A549 (cell line): ENCODE data around the gene CBX4.

Source experiments
- CBX2 ChIP-seq: fragments of 200-600 bp; sonication (generic); IDR thresholded peaks from 2 replicates; pipeline ENCODE4 v1.6.1; 2016; ENCODE audit warnings: low read depth, mild to moderate bottlenecking, borderline replicate concordance
- CHD4 ChIP-seq: fragments of 200-600 bp; sonication (generic); IDR thresholded peaks from 2 replicates; pipeline ENCODE4 v1.6.1; 2016; ENCODE audit warnings: antibody characterized with exemption, mild to moderate bottlenecking, borderline replicate concordance
- HOXB13 ChIP-seq: fragments of 250-450 bp; sonication (Bioruptor Pico); IDR thresholded peaks from 2 replicates; pipeline ENCODE4 v1.5.0; 2020; ENCODE audit warnings: low read depth, mild to moderate bottlenecking, moderate library complexity
- RNF2 ChIP-seq: fragments of 200-600 bp; sonication (generic); IDR thresholded peaks from 2 replicates; pipeline ENCODE4 v1.6.1; 2016; ENCODE audit warnings: low read depth, mild to moderate bottlenecking, antibody characterized with exemption, moderate library complexity, borderline replicate concordance
- TF ChIP-seq, protein P1 (sequence below): fragments of 200-600 bp; sonication (generic); IDR thresholded peaks from 2 replicates; pipeline ENCODE4 v1.6.1; 2016; ENCODE audit warnings: antibody characterized with exemption, mild to moderate bottlenecking, moderate library complexity
- TF ChIP-seq, protein P2 (sequence below): fragments of >200 bp; sonication (Bioruptor Twin); formaldehyde crosslinking; IDR thresholded peaks from 3 replicates; pipeline ENCODE4 v1.5.1; 2016
- TF ChIP-seq, protein P3 (sequence below): fragments of 250-450 bp; sonication (Bioruptor Pico); IDR thresholded peaks from 2 replicates; pipeline ENCODE4 v1.5.0; 2020; ENCODE audit warnings: low read depth, mild to moderate bottlenecking, moderate library complexity
- TF ChIP-seq, protein P4 (sequence below): fragments of 450-650 bp; IDR thresholded peaks from 2 replicates; pipeline ENCODE4 v1.6.1; 2014; ENCODE audit warnings: antibody characterized with exemption

DNA sequence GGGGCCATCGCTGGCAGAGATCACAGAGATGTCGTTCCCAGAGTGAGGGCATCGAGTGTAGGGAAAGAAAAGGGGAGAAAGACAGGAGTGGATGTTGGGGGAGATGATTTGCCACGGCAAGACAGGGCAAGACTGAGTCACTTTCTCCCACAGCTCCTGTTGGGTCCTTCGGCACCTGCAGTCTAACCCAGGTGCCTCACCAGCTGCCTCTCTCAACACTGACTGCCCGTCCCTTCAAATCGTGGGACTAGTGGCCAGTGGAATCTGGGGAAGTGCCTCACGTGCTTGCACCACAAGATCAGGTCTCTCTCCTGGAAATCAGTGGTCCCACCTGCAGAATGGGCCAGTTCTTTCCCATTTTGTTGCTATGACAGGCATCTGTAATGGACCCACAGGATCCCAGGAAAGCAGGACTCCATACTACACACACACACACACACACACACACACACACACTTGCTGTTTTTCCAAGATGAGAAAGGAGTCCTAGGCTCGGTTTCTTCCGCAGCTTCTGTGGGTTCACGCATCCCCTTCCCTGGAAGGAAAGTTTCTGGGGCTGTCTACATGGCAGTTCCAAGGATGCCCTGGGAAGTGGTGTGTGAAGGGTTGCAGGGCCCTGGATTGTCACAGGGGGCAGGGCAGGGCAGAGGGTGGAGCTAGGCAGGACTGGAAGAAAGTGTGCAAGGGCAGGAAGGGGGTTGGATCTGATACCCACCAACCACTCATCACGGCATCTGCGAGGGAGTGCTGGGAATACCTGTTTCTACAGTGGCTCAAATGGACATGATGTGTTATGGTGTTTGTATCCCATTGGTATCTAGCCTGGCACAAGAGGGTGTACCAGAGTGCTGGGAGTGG lies 32.1 kb downstream of the CBX4 start:
- TF ChIP-seq CHD4 (no peak), HOXB13 (CRISPR knock-in tag) (no peak), RNF2 (no peak), CBX2 (no peak)
- TF ChIP-seq, protein P1, sequence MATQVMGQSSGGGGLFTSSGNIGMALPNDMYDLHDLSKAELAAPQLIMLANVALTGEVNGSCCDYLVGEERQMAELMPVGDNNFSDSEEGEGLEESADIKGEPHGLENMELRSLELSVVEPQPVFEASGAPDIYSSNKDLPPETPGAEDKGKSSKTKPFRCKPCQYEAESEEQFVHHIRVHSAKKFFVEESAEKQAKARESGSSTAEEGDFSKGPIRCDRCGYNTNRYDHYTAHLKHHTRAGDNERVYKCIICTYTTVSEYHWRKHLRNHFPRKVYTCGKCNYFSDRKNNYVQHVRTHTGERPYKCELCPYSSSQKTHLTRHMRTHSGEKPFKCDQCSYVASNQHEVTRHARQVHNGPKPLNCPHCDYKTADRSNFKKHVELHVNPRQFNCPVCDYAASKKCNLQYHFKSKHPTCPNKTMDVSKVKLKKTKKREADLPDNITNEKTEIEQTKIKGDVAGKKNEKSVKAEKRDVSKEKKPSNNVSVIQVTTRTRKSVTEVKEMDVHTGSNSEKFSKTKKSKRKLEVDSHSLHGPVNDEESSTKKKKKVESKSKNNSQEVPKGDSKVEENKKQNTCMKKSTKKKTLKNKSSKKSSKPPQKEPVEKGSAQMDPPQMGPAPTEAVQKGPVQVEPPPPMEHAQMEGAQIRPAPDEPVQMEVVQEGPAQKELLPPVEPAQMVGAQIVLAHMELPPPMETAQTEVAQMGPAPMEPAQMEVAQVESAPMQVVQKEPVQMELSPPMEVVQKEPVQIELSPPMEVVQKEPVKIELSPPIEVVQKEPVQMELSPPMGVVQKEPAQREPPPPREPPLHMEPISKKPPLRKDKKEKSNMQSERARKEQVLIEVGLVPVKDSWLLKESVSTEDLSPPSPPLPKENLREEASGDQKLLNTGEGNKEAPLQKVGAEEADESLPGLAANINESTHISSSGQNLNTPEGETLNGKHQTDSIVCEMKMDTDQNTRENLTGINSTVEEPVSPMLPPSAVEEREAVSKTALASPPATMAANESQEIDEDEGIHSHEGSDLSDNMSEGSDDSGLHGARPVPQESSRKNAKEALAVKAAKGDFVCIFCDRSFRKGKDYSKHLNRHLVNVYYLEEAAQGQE: no peak
- TF ChIP-seq, protein P2, sequence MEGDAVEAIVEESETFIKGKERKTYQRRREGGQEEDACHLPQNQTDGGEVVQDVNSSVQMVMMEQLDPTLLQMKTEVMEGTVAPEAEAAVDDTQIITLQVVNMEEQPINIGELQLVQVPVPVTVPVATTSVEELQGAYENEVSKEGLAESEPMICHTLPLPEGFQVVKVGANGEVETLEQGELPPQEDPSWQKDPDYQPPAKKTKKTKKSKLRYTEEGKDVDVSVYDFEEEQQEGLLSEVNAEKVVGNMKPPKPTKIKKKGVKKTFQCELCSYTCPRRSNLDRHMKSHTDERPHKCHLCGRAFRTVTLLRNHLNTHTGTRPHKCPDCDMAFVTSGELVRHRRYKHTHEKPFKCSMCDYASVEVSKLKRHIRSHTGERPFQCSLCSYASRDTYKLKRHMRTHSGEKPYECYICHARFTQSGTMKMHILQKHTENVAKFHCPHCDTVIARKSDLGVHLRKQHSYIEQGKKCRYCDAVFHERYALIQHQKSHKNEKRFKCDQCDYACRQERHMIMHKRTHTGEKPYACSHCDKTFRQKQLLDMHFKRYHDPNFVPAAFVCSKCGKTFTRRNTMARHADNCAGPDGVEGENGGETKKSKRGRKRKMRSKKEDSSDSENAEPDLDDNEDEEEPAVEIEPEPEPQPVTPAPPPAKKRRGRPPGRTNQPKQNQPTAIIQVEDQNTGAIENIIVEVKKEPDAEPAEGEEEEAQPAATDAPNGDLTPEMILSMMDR: no peak
- TF ChIP-seq, protein P3, sequence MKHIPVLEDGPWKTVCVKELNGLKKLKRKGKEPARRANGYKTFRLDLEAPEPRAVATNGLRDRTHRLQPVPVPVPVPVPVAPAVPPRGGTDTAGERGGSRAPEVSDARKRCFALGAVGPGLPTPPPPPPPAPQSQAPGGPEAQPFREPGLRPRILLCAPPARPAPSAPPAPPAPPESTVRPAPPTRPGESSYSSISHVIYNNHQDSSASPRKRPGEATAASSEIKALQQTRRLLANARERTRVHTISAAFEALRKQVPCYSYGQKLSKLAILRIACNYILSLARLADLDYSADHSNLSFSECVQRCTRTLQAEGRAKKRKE (CRISPR knock-in tag): no peak
- TF ChIP-seq, protein P4, sequence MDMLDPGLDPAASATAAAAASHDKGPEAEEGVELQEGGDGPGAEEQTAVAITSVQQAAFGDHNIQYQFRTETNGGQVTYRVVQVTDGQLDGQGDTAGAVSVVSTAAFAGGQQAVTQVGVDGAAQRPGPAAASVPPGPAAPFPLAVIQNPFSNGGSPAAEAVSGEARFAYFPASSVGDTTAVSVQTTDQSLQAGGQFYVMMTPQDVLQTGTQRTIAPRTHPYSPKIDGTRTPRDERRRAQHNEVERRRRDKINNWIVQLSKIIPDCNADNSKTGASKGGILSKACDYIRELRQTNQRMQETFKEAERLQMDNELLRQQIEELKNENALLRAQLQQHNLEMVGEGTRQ: no peak
